ENCODE measurements around the gene C1orf35. TPM values are rescaled to one million over a fixed set of nuclear protein-coding genes. Genes with fewer than 3 reads are reported as not detected.
A peak's percentile ranks its signal among the peaks of the same experiment; 100 is the strongest.

The C1orf35 gene
- total and polyA plus RNA-seq, 9 of the 15 experiments (the other 6 are each of a cell fraction or from before 2014, with no cell fraction given): 3.2 to 48.7 (median 12.5) TPM

DNA sequence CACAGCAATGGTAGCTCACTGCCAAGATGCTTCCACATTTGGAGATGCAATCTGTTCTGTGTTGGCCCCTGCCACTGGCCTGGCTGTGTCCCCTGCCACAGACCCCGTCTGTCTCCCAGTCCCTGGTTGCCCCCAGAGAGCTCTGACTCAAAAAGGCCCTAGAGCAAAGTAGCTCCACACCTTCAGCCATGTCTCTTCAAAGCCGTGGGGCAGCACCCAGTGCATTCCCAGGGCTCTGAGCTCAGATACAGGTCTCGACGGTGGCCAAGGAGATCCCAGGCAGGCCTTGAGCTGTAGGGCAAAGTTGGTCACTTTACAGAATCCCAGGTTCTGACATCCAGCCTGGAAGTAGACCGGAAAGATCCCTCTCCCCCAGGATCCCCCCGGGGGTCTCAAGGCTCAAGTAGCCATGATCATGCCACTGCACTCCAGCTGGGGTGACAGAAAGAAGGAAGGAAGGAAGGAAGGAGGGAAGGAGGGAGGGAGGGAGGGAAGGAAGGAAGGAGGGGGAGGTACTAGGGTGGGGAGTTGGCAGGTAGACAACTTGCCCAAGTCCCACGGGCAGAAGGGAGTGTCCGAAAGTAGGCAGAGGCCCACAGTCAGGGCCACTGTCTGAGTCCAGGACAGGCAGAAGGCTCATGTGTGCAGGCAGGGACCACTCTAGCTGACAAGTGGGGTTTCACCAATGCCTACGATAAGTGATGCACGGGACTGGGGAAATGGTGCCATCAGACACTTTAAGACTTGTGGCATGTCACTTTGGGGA is 25.4 kb downstream of the C1orf35 start (continued):
- TF ChIP-seq ETV6 (IDR thresholded peaks at IDR 0.05; ENCODE audit: borderline replicate concordance in 1 of 2, low read depth in 2 of 2, low read length in 1 of 2) (no peak), ETV6 (CRISPR knock-in tag; IDR thresholded peaks at IDR 0.05; ENCODE audit: borderline replicate concordance) (no peak), KDM4B (IDR thresholded peaks at IDR 0.05; ENCODE audit: borderline replicate concordance in 2 of 2, low read depth in 1 of 2) (no peak)

DNA sequence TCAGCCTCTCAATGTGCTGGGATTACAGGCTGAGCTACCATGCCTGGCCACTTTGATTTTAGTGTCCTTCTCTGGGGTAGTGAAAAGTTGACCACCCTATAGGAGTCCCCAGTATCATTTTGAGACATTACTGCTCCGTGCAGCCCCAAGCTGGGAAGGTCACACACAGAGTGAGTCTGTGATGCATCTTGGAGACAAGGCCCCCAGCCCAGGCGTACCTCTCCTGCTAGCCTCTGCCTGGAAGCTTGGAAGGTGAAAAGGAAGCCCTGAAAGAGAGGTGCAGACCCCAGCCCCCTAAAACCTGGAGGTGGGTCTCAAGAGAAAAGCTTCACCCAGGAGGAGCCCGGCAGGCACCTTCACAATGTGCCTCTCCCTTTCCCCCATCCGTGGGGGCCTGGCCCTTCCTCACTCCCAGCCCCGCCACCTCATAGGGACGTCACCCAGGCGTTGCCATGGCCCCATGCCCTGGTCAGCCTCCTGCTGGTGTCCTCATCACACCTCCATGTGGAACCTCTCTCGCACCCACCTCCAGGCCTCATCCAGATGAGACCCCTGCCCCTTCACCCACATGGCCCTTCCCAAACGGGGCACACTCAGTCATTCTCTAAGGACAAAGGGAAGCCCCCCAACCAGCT is 26.2 kb downstream of the C1orf35 start:
- in situ Hi-C loops (cut with MboI) (no loop called here), intact Hi-C loops (cut with micrococcal nuclease) (loop anchor here (5.0 kb wide), 1 partner anchor 315 kb away; no protein-coding TSS in a partner anchor)
- TF ChIP-seq RBM17 (IDR thresholded peaks at IDR 0.05; ENCODE audit: borderline replicate concordance, low read depth, low read length) (no peak), EZH2 (IDR thresholded peaks at IDR 0.05; ENCODE audit: borderline replicate concordance, low read depth, low read length) (no peak), RNF219 (CRISPR knock-in tag; IDR thresholded peaks at IDR 0.05) (no peak), POLR2G (IDR thresholded peaks at IDR 0.05; ENCODE audit: low read depth, low read length) (peak; percentile 55)
- no peaks in the 10 kb centered on the region; the same call in 2 of the 3 replicates for H3K36me3 ChIP-seq (ENCODE audit: control insufficient read depth, insufficient read depth, low read length)
- no peak overlapping the region for H3K4me2 ChIP-seq (ENCODE audit: insufficient read depth, low read length)
- CTCF ChIA-PET (ENCODE audit: low intra/inter-chr PET ratio): no interaction called here
- peaks cover 38% of the 10 kb centered on the region for H4K20me1 ChIP-seq (replicated peaks; ENCODE audit: control insufficient read depth, insufficient read depth, low read length)
- no peak overlapping the region for H3K27ac ChIP-seq (ENCODE audit: extremely low read depth, low read depth, low read length)
- peaks cover 4 to 46% of the 10 kb centered on the region in 2 experiments; a peak in 3 of 5 replicates for H3K4me1 ChIP-seq (replicated peaks in 1 of 2; ENCODE audit: control insufficient read depth in 2 of 2, insufficient read depth in 2 of 2, low read length in 2 of 2)
- no peaks in the 10 kb centered on the region for H3K9me3 ChIP-seq (replicated peaks; ENCODE audit: control insufficient read depth, insufficient read depth, low read depth, low read length)
- no TSS peak for BruUV-seq (replicated peaks)
- WGBS (ENCODE audit: insufficient coverage, low coverage, missing lambda C conversion rate): 9% methylated on average over 9 of the region's 9 CpGs
- H3K27me3 ChIP-seq (ENCODE audit: control insufficient read depth in 2 of 2, insufficient read depth in 2 of 2, low read length in 2 of 2): peaks cover 0 to 24% of the 10 kb centered on the region in 2 experiments; a peak in 3 of 5 replicates
- H3K79me2 ChIP-seq (ENCODE audit: control insufficient read depth, insufficient read depth, low read length): peaks cover 14% of the 10 kb centered on the region
- DNase-seq (ENCODE audit: extremely low read depth in 1 of 4, low spot score in 3 of 4): no peak
- no peaks in the 10 kb centered on the region for H3K9me1 ChIP-seq (ENCODE audit: control insufficient read depth, insufficient read depth, low read length)
- FAIRE-seq: no peak
- no peak for ATAC-seq
- 0 out of 4 replicates have a peak overlapping the region, but pooled peaks of 1 of the 2 experiments have one; percentile 0 for H3K9ac ChIP-seq (ENCODE audit: insufficient read depth in 1 of 2, low read depth in 2 of 2, low read length in 2 of 2)
- no peak overlapping the region for H2AFZ ChIP-seq (ENCODE audit: low read depth, low read length)
- no peak overlapping the region for H3K4me3 ChIP-seq
- POLR2A ChIA-PET: interaction anchor here (0.7 to 1.8 kb wide), 6 partner anchors 10 to 71 kb away, joined by 3 to 6 read pairs (median 4); no protein-coding TSS in a partner anchor
